ENCODE data around the gene PHGDH. TPM values are rescaled to one million over a fixed set of nuclear protein-coding genes. Genes with fewer than 3 reads are reported as not detected.
A peak's percentile ranks its signal among the peaks of the same experiment; 100 is the strongest.

Gene PHGDH
- total and polyA plus RNA-seq, 8 donors: 31.9 to 132 (median 107) TPM

GRCh38 chr1:119778886-119779560, 67.3 kb downstream of the PHGDH start:
- no peak for TF ChIP-seq CTCF (IDR thresholded peaks at IDR 0.05)
- DNase-seq: no peak
- Histone ChIP-seq H3K27me3 (no peaks in the 10 kb centered on the region), H3K36me3 (no peaks in the 10 kb centered on the region), H3K4me1 (peaks cover 2 to 8% of the 10 kb centered on the region in 2 donors), H3K27ac (peak overlapping the region in 1 of 2 donors; percentile 7), H3K4me3 (no peak overlapping the region), H3K9me3 (no peaks in the 10 kb centered on the region)
- intact Hi-C loops (cut with DNase I): no loop called here
- ATAC-seq: no peak

- no peaks in the 10 kb centered on the region for H3K9me3 ChIP-seq
- no peak overlapping the region for H3K4me3 ChIP-seq
- H3K4me1 ChIP-seq: peaks cover 6 to 17% of the 10 kb centered on the region in 2 donors
- TF ChIP-seq CTCF (IDR thresholded peaks at IDR 0.05): no peak
- ATAC-seq: peak; percentile 82
- no peaks in the 10 kb centered on the region for H3K27me3 ChIP-seq
- intact Hi-C loops (cut with DNase I): no loop called here
- H3K36me3 ChIP-seq: no peaks in the 10 kb centered on the region
- DNase-seq: peak in 3 of 4 donors; percentile 43 to 90 (median 84)
- H3K27ac ChIP-seq: peak overlapping the region in 1 of 2 donors; percentile 30
Measured at GRCh38 chr1:119779869-119780356, 68.2 kb downstream of the PHGDH start.

- H3K36me3 ChIP-seq: no peaks in the 10 kb centered on the region
- H3K27me3 ChIP-seq: no peaks in the 10 kb centered on the region
- no peak overlapping the region for H3K4me3 ChIP-seq
- ATAC-seq (no peak), DNase-seq (no peak)
- no peak for TF ChIP-seq CTCF (IDR thresholded peaks at IDR 0.05)
- no peak overlapping the region for H3K27ac ChIP-seq
- H3K9me3 ChIP-seq: no peaks in the 10 kb centered on the region
- intact Hi-C loops (cut with DNase I): no loop called here
- H3K4me1 ChIP-seq: peaks cover 6 to 20% of the 10 kb centered on the region in 2 donors
Measured at GRCh38 chr1:119781434-119782210, 69.9 kb downstream of the PHGDH start.

- Histone ChIP-seq H3K9me3 (no peaks in the 10 kb centered on the region), H3K27ac (no peak overlapping the region), H3K4me1 (peaks cover 6 to 20% of the 10 kb centered on the region in 2 donors), H3K4me3 (no peak overlapping the region), H3K27me3 (no peaks in the 10 kb centered on the region), H3K36me3 (no peaks in the 10 kb centered on the region)
- ATAC-seq (no peak), DNase-seq (no peak)
- intact Hi-C loops (cut with DNase I): no loop called here
- TF ChIP-seq CTCF (IDR thresholded peaks at IDR 0.05): no peak
Measured at GRCh38 chr1:119782631-119783325, 71.0 kb downstream of the PHGDH start.
